Rectal smooth muscle tissue (tissue), 1 donor: ENCODE data around the gene SSUH2.
"Not testable (repeated sequence)": the region's sequence is repeated elsewhere in the genome, so short reads cannot be mapped to it uniquely, and the experiment has no call there.

ENCODE experiments used
- H3K27ac ChIP-seq: one replicate; pipeline ENCODE4 v1.7.0; 2013; ENCODE audit warnings: low read depth, low read length, inconsistent platforms
- H3K27me3 ChIP-seq: one replicate; pipeline ENCODE4 v1.7.0; 2013; ENCODE audit warnings: low read length; ENCODE audit not compliant: control insufficient read depth, insufficient read depth
- H3K36me3 ChIP-seq: one replicate; pipeline ENCODE4 v1.7.0; 2013; ENCODE audit warnings: low read length; ENCODE audit not compliant: control insufficient read depth, insufficient read depth
- H3K4me1 ChIP-seq: one replicate; pipeline ENCODE4 v1.7.0; 2013; ENCODE audit warnings: low read length; ENCODE audit not compliant: control insufficient read depth, insufficient read depth
- H3K4me3 ChIP-seq: one replicate; pipeline ENCODE4 v1.7.0; 2013; ENCODE audit warnings: low read length
- H3K9ac ChIP-seq: one replicate; pipeline ENCODE4 v1.7.0; 2013; ENCODE audit warnings: low read length

SSUH2 gene, protein sequence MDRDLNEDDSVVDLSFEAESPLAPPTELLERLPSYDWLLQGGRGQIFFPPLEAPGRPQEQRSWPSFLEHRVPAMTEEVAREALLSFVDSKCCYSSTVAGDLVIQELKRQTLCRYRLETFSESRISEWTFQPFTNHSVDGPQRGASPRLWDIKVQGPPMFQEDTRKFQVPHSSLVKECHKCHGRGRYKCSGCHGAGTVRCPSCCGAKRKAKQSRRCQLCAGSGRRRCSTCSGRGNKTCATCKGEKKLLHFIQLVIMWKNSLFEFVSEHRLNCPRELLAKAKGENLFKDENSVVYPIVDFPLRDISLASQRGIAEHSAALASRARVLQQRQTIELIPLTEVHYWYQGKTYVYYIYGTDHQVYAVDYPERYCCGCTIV

DNA sequence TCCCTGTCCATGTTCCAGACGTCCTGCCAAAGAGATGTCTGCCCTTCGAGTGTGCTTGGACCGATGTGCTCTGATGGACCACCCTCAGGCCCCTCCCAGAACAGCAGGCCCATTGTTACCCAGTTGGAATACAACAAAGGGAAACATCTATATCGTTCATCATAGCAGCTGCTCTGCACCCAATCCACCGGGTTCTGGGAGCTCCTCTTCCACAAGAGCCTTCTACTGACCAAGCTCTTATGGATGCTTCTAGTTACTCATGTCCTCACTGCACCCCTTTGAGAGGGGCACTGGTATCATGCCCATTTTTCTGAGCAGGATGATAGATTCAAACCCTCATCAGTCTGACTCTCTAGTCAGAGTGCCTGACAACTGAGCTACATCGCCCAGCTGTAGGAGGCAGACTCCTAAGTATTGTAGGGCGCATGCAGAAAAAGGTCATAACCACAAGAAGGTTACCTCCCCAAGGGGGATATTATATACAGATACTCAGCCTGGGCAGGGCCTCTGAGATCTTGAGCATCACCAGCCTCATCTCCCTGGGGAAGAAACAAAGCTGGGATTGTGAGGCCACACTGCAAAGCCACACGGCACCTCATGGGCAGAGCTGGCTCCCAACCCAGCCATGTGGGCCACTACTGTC, at the start of gene SSUH2:
TSS of gene SSUH2 (minus strand) at position 51 of the 643 bp plus-strand sequence. CDS start at position 11, 40 bp downstream.
- Histone ChIP-seq H3K27ac (no peak within 1 kb of the TSS), H3K27me3 (no peaks in the 10 kb centered on the region)

DNA sequence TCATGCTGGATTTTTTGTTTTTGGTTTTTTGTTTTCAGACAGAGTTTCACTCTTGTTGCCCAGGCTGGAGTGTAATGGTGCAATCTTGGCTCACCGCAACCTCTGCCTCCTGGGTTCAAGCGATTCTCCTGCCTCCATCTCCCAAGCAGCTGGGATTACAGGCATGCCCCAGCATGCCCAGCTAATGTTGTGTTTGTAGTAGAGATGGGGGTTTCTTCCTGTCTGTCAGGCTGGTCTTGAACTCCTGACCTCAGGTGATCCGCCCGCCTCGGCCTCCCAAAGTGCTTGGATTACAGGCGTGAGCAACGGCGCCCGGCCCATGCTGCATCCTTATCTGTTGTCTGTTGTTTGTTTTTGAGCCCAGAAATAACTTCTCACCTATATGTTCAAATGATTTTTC, 46.7 kb upstream of the SSUH2 start:
- not testable (repeated sequence) for H3K9ac ChIP-seq, H3K4me3 ChIP-seq, H3K4me1 ChIP-seq, H3K36me3 ChIP-seq, H3K27me3 ChIP-seq, H3K27ac ChIP-seq

More for the DNA sequence above, at the start of gene SSUH2:
- no peak within 1 kb of the TSS for H3K9ac ChIP-seq
- no peaks in the 10 kb centered on the region for H3K4me1 ChIP-seq
- H3K36me3 ChIP-seq = no peaks in the 10 kb centered on the region
- H3K4me3 ChIP-seq = no peak within 1 kb of the TSS

DNA sequence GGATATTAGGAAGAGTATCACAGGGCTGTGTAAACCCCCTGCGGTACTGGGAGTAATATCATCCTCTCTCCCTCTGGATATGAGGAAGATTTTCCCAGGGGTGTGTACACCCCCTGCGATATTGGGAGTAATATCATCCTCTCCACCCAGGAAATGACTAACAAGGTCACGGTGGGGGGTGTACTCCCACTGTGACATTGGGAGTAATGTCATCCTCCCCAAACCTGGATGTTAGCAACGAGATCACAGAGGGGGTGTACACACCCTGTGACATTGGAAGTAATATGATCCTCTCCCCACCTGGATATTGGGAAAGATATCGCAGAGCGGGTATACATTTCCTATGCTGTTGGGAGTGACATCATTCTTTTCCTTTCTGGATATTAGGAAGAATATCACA, 40.4 kb upstream of the SSUH2 start:
- H3K27me3 ChIP-seq, H3K4me3 ChIP-seq, H3K4me1 ChIP-seq, H3K36me3 ChIP-seq, H3K27ac ChIP-seq, H3K9ac ChIP-seq: not testable (repeated sequence)

DNA sequence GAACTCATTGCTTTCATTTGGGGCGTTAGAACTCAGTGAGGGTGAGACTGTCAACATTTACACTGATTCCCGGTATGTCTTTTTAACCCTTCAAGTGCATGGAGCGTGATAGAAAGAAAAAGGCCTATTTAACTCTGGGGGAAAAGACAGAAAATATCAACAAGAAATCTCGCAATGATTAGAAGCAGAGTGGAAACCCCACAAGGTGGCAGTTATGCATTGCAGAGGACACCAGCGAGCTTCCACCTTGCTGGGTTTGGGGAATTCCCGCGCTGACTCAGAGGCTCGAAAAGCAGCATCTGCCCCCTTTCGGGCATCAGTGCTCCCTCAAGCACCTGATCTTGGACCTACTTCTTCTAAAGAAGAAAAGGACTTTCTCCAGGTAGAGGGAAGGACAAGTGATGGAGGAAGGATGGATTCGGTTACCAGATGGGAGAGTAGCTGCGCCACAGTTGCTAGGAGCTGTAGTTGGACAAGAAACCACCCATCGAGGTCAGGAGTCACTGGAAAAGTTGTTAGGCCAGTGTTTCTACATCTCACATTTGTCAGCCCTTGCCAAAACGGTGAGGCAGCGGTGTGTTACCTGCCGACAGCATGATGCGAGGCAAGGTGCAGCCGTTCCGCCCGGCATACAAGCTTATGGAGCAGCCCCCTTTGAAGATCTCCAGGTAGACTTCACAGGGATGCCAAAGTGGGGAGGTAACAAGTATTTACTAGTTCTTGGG, 38.4 kb upstream of the SSUH2 start:
- not testable (repeated sequence) for H3K27me3 ChIP-seq, H3K4me3 ChIP-seq, H3K27ac ChIP-seq, H3K9ac ChIP-seq, H3K4me1 ChIP-seq, H3K36me3 ChIP-seq

DNA sequence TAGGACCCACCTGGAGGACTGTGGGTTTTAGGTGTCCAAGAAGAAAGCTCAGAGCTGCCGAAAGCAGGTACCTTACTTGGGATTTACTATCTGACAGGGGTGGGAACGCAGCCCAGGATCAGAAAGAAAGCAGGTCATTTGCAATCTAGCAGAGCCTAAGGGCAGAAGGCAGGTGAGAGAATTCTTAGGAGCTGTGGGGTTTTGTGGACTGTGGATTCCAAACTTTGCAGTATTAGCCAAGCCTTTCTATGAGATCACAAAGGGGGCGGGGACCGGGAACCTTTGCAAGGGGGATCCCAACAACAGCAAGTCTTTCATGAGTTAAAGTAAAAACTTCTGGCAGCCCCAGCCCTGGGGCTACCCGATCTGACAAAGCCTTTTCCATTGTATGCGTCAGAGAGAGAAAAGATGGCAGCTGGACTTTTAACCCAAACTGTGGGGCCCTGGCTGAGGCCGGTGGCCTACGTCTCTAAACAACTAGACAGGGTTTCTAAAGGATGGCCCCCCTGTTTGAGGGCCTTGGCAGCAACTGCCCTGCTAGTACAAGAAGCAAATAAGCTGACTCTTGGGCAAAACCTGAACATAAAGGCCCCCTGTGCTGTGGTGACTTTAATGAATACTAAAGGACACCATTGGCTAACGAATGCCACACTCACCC, 37.4 kb upstream of the SSUH2 start:
- not testable (repeated sequence) for H3K9ac ChIP-seq, H3K27me3 ChIP-seq, H3K4me3 ChIP-seq

DNA sequence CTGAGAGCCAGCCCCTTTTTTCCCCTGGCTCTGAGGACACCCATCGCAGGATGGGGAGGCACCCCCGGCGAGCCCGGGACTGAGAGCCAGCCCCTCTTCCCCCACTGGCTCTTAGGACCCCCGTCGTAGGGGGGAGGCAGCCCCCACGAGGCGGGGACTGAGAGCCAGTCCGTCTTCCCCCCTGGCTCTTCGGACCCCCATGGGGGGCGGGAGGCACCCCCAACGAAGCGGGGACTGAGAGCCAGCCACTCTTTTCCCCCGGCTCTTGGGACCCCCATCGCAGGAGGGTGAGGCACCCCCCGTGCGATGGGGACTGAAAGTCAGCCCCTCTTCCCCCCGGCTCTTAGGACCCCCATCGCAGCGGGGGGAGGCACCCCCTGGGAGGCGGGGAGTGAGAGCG, 36.8 kb upstream of the SSUH2 start:
- H3K27me3 ChIP-seq = no peaks in the 10 kb centered on the region
- H3K36me3 ChIP-seq = no peaks in the 10 kb centered on the region
- H3K9ac ChIP-seq = no peak overlapping the region
- H3K4me1 ChIP-seq = no peaks in the 10 kb centered on the region
- H3K4me3 ChIP-seq = no peak overlapping the region
- no peak overlapping the region for H3K27ac ChIP-seq

More for the DNA sequence above, 37.4 kb upstream of the SSUH2 start:
- H3K4me1 ChIP-seq, H3K36me3 ChIP-seq, H3K27ac ChIP-seq: not testable (repeated sequence)

DNA sequence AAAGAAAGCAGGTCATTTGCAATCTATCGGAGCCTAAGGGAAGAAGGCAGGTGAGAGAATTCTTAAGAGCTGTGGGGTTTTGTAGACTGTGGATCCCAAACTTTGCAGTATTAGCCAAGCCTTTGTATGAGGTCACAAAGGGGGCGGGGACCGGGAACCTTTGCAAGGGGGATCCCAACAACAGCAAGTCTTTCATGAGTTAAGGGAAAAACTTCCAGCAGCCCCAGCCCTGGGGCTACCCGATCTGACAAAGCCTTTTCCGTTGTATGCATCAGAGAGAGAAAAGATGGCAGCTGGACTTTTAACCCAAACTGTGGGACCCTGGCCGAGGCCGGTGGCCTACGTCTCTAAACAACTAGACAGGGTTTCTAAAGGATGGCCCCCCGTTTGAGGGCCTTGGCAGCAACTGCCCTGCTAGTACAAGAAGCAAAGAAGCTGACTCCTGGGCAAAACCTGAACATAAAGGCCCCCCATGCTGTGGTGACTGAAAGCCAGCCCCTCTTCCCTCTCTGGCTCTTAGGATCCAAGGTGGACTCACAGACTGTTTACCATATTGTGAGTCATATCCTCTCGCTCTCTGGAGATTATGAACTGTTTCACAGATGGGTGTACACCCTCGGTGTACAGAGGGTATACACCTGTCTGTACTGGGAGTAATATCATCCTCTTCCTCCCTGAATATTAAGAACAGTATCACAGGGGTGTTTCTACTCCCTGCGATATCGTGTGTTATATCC, 35.4 kb upstream of the SSUH2 start:
- H3K9ac ChIP-seq, H3K27me3 ChIP-seq, H3K36me3 ChIP-seq, H3K4me1 ChIP-seq, H3K4me3 ChIP-seq, H3K27ac ChIP-seq: not testable (repeated sequence)

DNA sequence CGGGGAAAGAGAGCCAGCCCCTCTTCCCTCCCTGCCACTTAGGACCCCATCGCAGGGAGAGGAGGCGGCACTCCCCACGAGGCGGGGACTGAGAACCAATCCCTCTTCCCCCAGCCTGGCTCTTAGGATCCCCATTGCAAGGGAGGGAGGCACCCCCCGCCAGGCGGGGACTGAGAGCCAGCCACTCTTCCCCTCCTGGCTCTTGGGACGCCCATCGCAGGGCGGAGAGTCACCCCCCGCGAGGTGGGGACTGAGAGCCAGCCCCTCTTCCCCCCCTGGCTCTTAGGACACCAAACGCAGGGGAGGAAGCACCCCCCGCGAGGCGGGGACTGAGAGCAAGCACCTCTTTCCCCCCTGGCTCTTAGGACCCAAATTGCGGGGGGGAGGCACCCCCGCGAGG, 34.2 kb upstream of the SSUH2 start:
- Histone ChIP-seq H3K4me3 (no peak overlapping the region), H3K4me1 (no peaks in the 10 kb centered on the region), H3K27me3 (no peaks in the 10 kb centered on the region)

DNA sequence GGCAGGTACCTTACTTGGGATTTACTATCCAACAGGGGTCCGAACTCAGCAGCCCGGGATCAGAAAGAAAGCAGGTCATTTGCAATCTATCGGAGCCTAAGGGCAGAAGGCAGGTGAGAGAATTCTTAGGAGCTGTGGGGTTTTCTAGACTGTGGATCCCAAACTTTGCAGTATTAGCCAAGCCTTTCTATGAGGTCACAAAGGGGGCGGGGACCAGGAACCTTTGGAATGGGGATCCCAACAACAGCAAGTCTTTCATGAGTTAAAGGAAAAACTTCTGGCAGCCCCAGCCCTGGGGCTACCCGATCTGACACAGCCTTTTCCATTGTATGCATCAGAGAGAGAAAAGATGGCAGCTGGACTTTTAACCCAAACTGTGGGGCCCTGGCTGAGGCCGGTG, 32.7 kb upstream of the SSUH2 start:
- H3K9ac ChIP-seq, H3K4me1 ChIP-seq, H3K36me3 ChIP-seq, H3K4me3 ChIP-seq, H3K27me3 ChIP-seq, H3K27ac ChIP-seq: not testable (repeated sequence)

More for the DNA sequence above, 34.2 kb upstream of the SSUH2 start:
- H3K9ac ChIP-seq = no peak overlapping the region
- H3K27ac ChIP-seq = no peak overlapping the region
- no peaks in the 10 kb centered on the region for H3K36me3 ChIP-seq

DNA sequence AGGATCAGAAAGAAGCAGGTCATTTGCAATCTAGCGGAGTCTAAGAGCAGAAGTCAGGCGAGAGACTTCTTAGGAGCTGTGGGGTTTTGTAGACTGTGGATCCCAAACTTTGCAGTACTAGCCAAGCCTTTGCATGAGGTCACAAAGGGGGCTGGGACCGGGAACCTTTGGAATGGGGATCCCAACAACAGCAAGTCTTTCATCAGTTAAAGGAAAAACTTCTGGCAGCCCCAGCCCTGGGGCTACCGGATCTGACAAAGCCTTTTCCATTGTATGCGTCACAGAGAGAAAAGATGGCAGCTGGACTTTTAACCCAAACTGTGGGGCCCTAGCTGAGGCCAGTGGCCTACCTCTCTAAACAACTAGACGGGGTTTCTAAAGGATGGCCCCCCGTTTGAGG, 31.0 kb upstream of the SSUH2 start:
- not testable (repeated sequence) for H3K4me1 ChIP-seq, H3K36me3 ChIP-seq, H3K4me3 ChIP-seq, H3K9ac ChIP-seq, H3K27ac ChIP-seq, H3K27me3 ChIP-seq

DNA sequence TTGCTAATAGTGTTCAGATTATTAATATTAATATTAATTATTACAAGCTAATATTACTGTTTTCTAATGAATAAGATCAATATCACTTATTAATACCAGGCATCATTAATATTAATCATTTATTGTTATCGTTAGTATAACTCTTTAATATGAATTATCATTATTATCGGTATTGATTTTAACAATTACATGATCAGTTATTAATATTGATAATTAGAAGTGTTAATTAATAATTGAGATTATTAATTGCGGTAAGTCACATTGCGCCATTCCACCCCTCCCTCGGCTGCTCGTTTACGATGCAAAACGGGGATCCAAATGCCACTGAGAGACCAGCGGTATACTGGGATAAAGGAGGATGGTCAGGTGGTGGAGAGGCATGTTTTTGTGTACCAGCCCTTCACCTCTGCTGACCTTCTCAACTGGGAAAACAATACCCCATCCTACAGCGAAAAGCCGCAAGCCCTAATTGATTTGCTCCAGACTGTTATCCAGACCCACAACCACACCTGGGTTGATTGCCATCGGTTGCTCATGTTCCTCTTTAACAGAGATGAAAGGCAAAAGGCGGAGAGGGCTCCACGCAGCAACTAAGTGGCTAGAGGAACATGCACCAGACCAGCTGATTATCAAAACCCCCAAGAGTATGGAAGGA, 28.6 kb upstream of the SSUH2 start:
- Histone ChIP-seq H3K4me1 (no peaks in the 10 kb centered on the region), H3K9ac (no peak overlapping the region), H3K27ac (no peak overlapping the region), H3K4me3 (no peak overlapping the region), H3K36me3 (no peaks in the 10 kb centered on the region), H3K27me3 (no peaks in the 10 kb centered on the region)
